ENCODE results near the gene GSTA2.
"Not testable (repeated sequence)": the region's sequence is repeated elsewhere in the genome, so short reads cannot be mapped to it uniquely, and the experiment has no call there.

DNA sequence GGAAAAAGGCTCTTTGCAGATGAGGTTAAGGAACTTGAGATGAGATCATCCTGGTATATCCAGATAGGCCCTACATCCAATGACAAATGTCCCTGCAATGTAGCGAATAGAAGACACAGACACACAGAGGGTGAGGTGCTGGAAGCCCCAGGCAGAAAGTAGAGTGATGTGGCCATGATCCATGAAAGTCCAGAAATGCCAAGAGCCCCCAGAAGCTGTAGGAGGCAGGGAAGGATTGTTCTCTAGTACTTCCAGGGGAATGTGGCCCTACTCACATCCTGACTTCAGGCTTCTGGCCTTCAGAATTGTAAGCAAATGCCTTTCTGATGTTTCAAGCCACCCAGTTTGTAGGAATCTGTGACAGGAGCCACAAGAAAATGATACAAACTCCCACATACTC lies 26.4 kb upstream of the GSTA2 start:
- TF ChIP-seq, protein P1, sequence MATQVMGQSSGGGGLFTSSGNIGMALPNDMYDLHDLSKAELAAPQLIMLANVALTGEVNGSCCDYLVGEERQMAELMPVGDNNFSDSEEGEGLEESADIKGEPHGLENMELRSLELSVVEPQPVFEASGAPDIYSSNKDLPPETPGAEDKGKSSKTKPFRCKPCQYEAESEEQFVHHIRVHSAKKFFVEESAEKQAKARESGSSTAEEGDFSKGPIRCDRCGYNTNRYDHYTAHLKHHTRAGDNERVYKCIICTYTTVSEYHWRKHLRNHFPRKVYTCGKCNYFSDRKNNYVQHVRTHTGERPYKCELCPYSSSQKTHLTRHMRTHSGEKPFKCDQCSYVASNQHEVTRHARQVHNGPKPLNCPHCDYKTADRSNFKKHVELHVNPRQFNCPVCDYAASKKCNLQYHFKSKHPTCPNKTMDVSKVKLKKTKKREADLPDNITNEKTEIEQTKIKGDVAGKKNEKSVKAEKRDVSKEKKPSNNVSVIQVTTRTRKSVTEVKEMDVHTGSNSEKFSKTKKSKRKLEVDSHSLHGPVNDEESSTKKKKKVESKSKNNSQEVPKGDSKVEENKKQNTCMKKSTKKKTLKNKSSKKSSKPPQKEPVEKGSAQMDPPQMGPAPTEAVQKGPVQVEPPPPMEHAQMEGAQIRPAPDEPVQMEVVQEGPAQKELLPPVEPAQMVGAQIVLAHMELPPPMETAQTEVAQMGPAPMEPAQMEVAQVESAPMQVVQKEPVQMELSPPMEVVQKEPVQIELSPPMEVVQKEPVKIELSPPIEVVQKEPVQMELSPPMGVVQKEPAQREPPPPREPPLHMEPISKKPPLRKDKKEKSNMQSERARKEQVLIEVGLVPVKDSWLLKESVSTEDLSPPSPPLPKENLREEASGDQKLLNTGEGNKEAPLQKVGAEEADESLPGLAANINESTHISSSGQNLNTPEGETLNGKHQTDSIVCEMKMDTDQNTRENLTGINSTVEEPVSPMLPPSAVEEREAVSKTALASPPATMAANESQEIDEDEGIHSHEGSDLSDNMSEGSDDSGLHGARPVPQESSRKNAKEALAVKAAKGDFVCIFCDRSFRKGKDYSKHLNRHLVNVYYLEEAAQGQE (IDR thresholded peaks at IDR 0.05; ENCODE audit: low read depth, low read length): not testable (repeated sequence)
- TF ChIP-seq, protein P2, sequence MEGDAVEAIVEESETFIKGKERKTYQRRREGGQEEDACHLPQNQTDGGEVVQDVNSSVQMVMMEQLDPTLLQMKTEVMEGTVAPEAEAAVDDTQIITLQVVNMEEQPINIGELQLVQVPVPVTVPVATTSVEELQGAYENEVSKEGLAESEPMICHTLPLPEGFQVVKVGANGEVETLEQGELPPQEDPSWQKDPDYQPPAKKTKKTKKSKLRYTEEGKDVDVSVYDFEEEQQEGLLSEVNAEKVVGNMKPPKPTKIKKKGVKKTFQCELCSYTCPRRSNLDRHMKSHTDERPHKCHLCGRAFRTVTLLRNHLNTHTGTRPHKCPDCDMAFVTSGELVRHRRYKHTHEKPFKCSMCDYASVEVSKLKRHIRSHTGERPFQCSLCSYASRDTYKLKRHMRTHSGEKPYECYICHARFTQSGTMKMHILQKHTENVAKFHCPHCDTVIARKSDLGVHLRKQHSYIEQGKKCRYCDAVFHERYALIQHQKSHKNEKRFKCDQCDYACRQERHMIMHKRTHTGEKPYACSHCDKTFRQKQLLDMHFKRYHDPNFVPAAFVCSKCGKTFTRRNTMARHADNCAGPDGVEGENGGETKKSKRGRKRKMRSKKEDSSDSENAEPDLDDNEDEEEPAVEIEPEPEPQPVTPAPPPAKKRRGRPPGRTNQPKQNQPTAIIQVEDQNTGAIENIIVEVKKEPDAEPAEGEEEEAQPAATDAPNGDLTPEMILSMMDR (IDR thresholded peaks at IDR 0.05): not testable (repeated sequence)
- not testable (repeated sequence) for TF ChIP-seq GABPA (IDR thresholded peaks at IDR 0.05; ENCODE audit: low read depth); SMC3 (IDR thresholded peaks at IDR 0.05; ENCODE audit: low read depth, low read length); JUND (IDR thresholded peaks at IDR 0.05); CHD2 (IDR thresholded peaks at IDR 0.05; ENCODE audit: low read length, partially characterized antibody); TEAD4 (IDR thresholded peaks at IDR 0.05; ENCODE audit: borderline replicate concordance, insufficient read depth); FOXM1 (IDR thresholded peaks at IDR 0.05; ENCODE audit: low read depth); RCOR1 (IDR thresholded peaks at IDR 0.05; ENCODE audit: low read length)
- TF ChIP-seq, protein P3, sequence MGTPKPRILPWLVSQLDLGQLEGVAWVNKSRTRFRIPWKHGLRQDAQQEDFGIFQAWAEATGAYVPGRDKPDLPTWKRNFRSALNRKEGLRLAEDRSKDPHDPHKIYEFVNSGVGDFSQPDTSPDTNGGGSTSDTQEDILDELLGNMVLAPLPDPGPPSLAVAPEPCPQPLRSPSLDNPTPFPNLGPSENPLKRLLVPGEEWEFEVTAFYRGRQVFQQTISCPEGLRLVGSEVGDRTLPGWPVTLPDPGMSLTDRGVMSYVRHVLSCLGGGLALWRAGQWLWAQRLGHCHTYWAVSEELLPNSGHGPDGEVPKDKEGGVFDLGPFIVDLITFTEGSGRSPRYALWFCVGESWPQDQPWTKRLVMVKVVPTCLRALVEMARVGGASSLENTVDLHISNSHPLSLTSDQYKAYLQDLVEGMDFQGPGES (IDR thresholded peaks at IDR 0.05; ENCODE audit: low read depth, low read length): not testable (repeated sequence)
- TF ChIP-seq, protein P4, sequence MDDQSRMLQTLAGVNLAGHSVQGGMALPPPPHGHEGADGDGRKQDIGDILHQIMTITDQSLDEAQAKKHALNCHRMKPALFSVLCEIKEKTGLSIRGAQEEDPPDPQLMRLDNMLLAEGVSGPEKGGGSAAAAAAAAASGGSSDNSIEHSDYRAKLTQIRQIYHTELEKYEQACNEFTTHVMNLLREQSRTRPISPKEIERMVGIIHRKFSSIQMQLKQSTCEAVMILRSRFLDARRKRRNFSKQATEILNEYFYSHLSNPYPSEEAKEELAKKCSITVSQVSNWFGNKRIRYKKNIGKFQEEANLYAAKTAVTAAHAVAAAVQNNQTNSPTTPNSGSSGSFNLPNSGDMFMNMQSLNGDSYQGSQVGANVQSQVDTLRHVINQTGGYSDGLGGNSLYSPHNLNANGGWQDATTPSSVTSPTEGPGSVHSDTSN (IDR thresholded peaks at IDR 0.05): not testable (repeated sequence)
